IMR-90 (cell line): ENCODE measurements around the gene PLEKHB2. TPM values are rescaled to one million over a fixed set of nuclear protein-coding genes. Genes with fewer than 3 reads are reported as not detected.
"Not testable (repeated sequence)": the region's sequence is repeated elsewhere in the genome, so short reads cannot be mapped to it uniquely, and the experiment has no call there.

ENCODE experiments used
- ATAC-seq: fragments of 200-7000 bp; cut with Tn5 transposase; 2 replicates; pipeline ENCODE4 v1.9.1; 2020; ENCODE audit warnings: low read depth, mild to moderate bottlenecking, moderate library complexity
- BruUV-seq: library from RNA; stranded (reverse); fragments of 400-500 nt; replicated peaks from 2 replicates; lab custom pipeline; 2021; lab: Mats Ljungman, UMichigan
- CTCF ChIA-PET: fragments of 300-600 bp; formaldehyde crosslinking; extraction: SDS; loops from one replicate; lab custom pipeline; 2021; ENCODE audit warnings: antibody characterized with exemption; lab: Yijun Ruan, JAX
- POLR2A ChIA-PET: fragments of 300-600 bp; sonication (Branson Sonifier 250); formaldehyde crosslinking; loops from one replicate; lab custom pipeline; 2022; ENCODE audit warnings: antibody characterized with exemption; ENCODE audit not compliant: unreplicated experiment; lab: Charles Lee
- DNase-seq: peaks from one replicate; pipeline ENCODE4 v3.0.0; 2013
- H2AFZ ChIP-seq: replicated peaks from 2 replicates; pipeline ENCODE3; 2013; ENCODE audit warnings: low read length, mild to moderate bottlenecking; ENCODE audit not compliant: poor library complexity
- H2AK5ac ChIP-seq: 2 replicates; pipeline ENCODE4 v1.6.1; 2013; ENCODE audit warnings: low read depth, low read length, inconsistent platforms
- H2AK9ac ChIP-seq: replicated peaks from 2 replicates; pipeline ENCODE3; 2013; ENCODE audit warnings: mild to moderate bottlenecking, low read depth, low read length, moderate library complexity; ENCODE audit not compliant: poor library complexity
- H2BK120ac ChIP-seq: 2 replicates; pipeline ENCODE4 v1.6.1; 2013; ENCODE audit warnings: low read depth, low read length, inconsistent platforms
- H2BK15ac ChIP-seq: 3 replicates; pipeline ENCODE4 v1.6.1; 2013; ENCODE audit warnings: low read depth, low read length, inconsistent platforms
- H2BK20ac ChIP-seq: 2 replicates; pipeline ENCODE4 v1.6.1; 2013; ENCODE audit warnings: low read depth, mild to moderate bottlenecking, inconsistent platforms, low read length, moderate library complexity
- H2BK5ac ChIP-seq: 2 replicates; pipeline ENCODE4 v1.6.1; 2013; ENCODE audit warnings: mild to moderate bottlenecking, low read depth, low read length, inconsistent platforms; ENCODE audit not compliant: poor library complexity, severe bottlenecking
- H3K14ac ChIP-seq: replicated peaks from 2 replicates; pipeline ENCODE4 v1.6.1; 2013; ENCODE audit warnings: low read depth, low read length, inconsistent platforms
- H3K18ac ChIP-seq: 2 replicates; pipeline ENCODE4 v1.6.1; 2013; ENCODE audit warnings: low read depth, low read length, control low read depth
- H3K23ac ChIP-seq: 2 replicates; pipeline ENCODE4 v1.6.1; 2013; ENCODE audit warnings: low read depth, low read length, inconsistent platforms
- H3K27ac ChIP-seq: 2 replicates; pipeline ENCODE4 v1.5.1; 2013; ENCODE audit warnings: mild to moderate bottlenecking, control low read depth, low read length; ENCODE audit not compliant: insufficient read depth
- H3K27me3 ChIP-seq: 2 replicates; pipeline ENCODE4 v1.6.1; 2013; ENCODE audit warnings: low read length; ENCODE audit not compliant: control insufficient read depth, insufficient read depth
- H3K36me3 ChIP-seq: 2 replicates; pipeline ENCODE4 v1.6.1; 2013; ENCODE audit warnings: low read length, mixed read lengths; ENCODE audit not compliant: control insufficient read depth, insufficient read depth
- H3K4ac ChIP-seq: 2 replicates; pipeline ENCODE4 v1.6.1; 2013; ENCODE audit warnings: low read depth, low read length, inconsistent platforms
- H3K4me1 ChIP-seq: 2 replicates; pipeline ENCODE4 v1.6.1; 2013; ENCODE audit warnings: low read length, mixed read lengths; ENCODE audit not compliant: control insufficient read depth, insufficient read depth
- H3K4me2 ChIP-seq: 2 replicates; pipeline ENCODE4 v1.6.1; 2013; ENCODE audit warnings: low read depth, mild to moderate bottlenecking, control low read depth, low read length, moderate library complexity
- H3K4me3 ChIP-seq: 2 replicates; pipeline ENCODE4 v1.5.1; 2013; ENCODE audit warnings: low read depth, mild to moderate bottlenecking, control low read depth, low read length, moderate library complexity; ENCODE audit not compliant: insufficient read depth
- H3K56ac ChIP-seq: 2 replicates; pipeline ENCODE4 v1.6.1; 2013; ENCODE audit warnings: low read length, inconsistent platforms; ENCODE audit not compliant: insufficient read depth; ENCODE audit errors: extremely low read depth
- H3K79me1 ChIP-seq, 2 experiments: 2 replicates each; pipeline ENCODE4 v1.6.1; 2013; ENCODE audit warnings: low read length in 2 of 2, inconsistent platforms in 1 of 2, low read depth in 1 of 2
- H3K9ac ChIP-seq: 2 replicates; pipeline ENCODE4 v1.6.1; 2013; ENCODE audit warnings: low read depth, low read length, control low read depth
- H3K9me1 ChIP-seq: 2 replicates; pipeline ENCODE4 v1.6.1; 2013; ENCODE audit warnings: low read length, inconsistent platforms; ENCODE audit not compliant: insufficient read depth
- H3K9me3 ChIP-seq: 2 replicates; pipeline ENCODE4 v1.6.1; 2013; ENCODE audit warnings: low read length; ENCODE audit not compliant: control insufficient read depth, insufficient read depth
- H4K20me1 ChIP-seq: 2 replicates; pipeline ENCODE4 v1.6.1; 2013; ENCODE audit warnings: low read length, inconsistent platforms; ENCODE audit not compliant: insufficient read depth
- H4K5ac ChIP-seq: 2 replicates; pipeline ENCODE4 v1.6.1; 2013; ENCODE audit warnings: mild to moderate bottlenecking, low read depth, low read length, control low read depth
- H4K8ac ChIP-seq, 2 experiments: 2 replicates each; pipeline ENCODE4 v1.6.1; 2013; ENCODE audit warnings: low read depth in 2 of 2, low read length in 2 of 2, control low read depth in 1 of 2, inconsistent platforms in 1 of 2
- H4K91ac ChIP-seq: 2 replicates; pipeline ENCODE4 v1.6.1; 2013; ENCODE audit warnings: low read depth, low read length, inconsistent platforms; ENCODE audit not compliant: insufficient read depth
- MAFK ChIP-seq: IDR thresholded peaks from 2 replicates; pipeline ENCODE4 v1.6.1; 2012; ENCODE audit warnings: low read depth, low read length, improper control_type of control experiment
- WGBS, 2 experiments: methylation state at CpG; one replicate each; pipeline versions ENCODE4 v1.1.5 to v1.1.7; 2013; ENCODE audit warnings: missing lambda C conversion rate in 2 of 2; ENCODE audit not compliant: insufficient read length in 1 of 2; ENCODE audit errors: extremely low coverage in 2 of 2; 5-methylcytosine and 5-hydroxymethylcytosine counted together
- dilution Hi-C: fragments of 300-500 bp; cut with HindIII; formaldehyde crosslinking; loops from one replicate; pipeline ENCODE4 v1.14.3; 2018; ENCODE audit warnings: low sequenced_read_pairs; ENCODE audit not compliant: unreplicated experiment
- in situ Hi-C: fragments of 300-500 bp; cut with MboI; formaldehyde crosslinking; loops from 3 replicates; pipeline ENCODE4 v1.14.3; 2019; ENCODE audit warnings: low sequenced_read_pairs, inconsistent platforms, mixed read lengths
- intact Hi-C: fragments of 100-400 bp; cut with micrococcal nuclease; formaldehyde crosslinking; loops from 2 replicates; pipeline ENCODE4 v1.10.0; 2022
- polyA plus RNA-seq, 3 experiments: library from polyadenylated mRNA; depleted of rRNA; stranded (reverse); fragments of >200 nt; gene quantifications; 2 replicates each; pipeline ENCODE4 v1.2.3, GENCODE V29; 2012; ENCODE audit warnings: low replicate concordance in 1 of 3
- total RNA-seq: library from RNA; depleted of rRNA; stranded (reverse); fragments of >200 nt; gene quantifications from 2 replicates; pipeline ENCODE4 v1.2.3, GENCODE V29; 2012
- TF ChIP-seq, protein P1 (sequence below): conservative IDR thresholded peaks from 2 replicates; pipeline ENCODE4 v1.5.1; 2012; ENCODE audit warnings: mild to moderate bottlenecking, low read depth, low read length, improper control_type of control experiment

Gene PLEKHB2
- total and polyA plus RNA-seq, 2 of the 4 experiments (the other 2 are of a cell fraction): 62.9 to 82.1 TPM

DNA sequence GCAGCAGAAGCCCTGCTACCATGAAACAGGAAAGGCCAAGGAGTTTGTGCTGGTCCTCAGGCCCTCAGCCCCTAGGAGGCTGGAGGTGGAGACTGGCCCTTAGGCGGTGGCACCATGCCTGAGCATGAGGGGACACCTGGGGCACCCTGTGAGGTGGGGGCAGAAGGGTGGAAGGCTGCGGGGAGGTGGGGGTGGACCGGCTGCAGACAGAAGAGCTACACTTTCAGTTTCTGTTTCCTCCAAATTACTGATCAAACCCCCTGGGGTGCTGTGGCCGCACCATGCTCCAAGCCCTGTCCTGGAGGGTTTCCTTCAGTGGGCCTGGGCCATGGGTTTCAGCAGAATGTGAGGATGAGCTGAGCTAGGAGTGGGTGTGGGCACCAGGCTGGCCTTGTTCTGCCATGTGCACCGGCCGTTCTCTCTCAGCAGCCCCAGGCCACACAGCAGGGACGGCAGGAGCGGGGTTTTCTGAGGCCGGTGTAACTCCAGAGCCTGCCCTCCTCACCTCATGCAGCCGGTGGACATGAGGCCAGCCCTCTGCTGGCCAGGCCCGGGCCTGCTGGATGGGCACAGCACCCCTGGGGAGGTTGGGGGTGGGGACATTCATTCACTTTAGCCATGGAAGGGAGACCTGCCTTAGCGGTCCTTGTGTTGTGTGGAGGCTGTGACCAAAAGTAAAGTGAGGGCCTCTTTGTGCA is 51.5 kb downstream of the PLEKHB2 start:
- Histone ChIP-seq H2BK5ac (no peak overlapping the region), H3K9me3 (no peaks in the 10 kb centered on the region), H3K14ac (no peak overlapping the region), H4K91ac (no peak overlapping the region), H3K27ac (no peak overlapping the region), H3K23ac (no peak overlapping the region), H2BK15ac (no peak overlapping the region), H4K5ac (no peak overlapping the region), H4K20me1 (no peaks in the 10 kb centered on the region), H2BK120ac (no peak overlapping the region), H3K27me3 (no peaks in the 10 kb centered on the region; the same call in 1 of the 2 replicates), H3K56ac (no peak overlapping the region), H3K36me3 (no peaks in the 10 kb centered on the region), H4K8ac (no peak overlapping the region), H3K4ac (no peak overlapping the region), H3K18ac (no peak overlapping the region), H2BK20ac (no peak overlapping the region), H3K79me1 (no peaks in the 10 kb centered on the region), H3K9ac (no peak overlapping the region), H2AK9ac (no peak overlapping the region), H2AFZ (peak overlapping the region; percentile 8), H3K4me1 (no peaks in the 10 kb centered on the region), H3K4me2 (no peak overlapping the region), H3K9me1 (no peaks in the 10 kb centered on the region), H2AK5ac (no peak overlapping the region), H3K4me3 (no peak overlapping the region)
- TF ChIP-seq, protein P1, sequence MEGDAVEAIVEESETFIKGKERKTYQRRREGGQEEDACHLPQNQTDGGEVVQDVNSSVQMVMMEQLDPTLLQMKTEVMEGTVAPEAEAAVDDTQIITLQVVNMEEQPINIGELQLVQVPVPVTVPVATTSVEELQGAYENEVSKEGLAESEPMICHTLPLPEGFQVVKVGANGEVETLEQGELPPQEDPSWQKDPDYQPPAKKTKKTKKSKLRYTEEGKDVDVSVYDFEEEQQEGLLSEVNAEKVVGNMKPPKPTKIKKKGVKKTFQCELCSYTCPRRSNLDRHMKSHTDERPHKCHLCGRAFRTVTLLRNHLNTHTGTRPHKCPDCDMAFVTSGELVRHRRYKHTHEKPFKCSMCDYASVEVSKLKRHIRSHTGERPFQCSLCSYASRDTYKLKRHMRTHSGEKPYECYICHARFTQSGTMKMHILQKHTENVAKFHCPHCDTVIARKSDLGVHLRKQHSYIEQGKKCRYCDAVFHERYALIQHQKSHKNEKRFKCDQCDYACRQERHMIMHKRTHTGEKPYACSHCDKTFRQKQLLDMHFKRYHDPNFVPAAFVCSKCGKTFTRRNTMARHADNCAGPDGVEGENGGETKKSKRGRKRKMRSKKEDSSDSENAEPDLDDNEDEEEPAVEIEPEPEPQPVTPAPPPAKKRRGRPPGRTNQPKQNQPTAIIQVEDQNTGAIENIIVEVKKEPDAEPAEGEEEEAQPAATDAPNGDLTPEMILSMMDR: 0 out of 2 replicates have a peak, but pooled peaks have one; percentile 16
- TF ChIP-seq MAFK: no peak
- BruUV-seq: no TSS peak
- POLR2A ChIA-PET: no interaction called here
- in situ Hi-C loops: loop anchor here (25.0 kb wide), 1 partner anchor 181 kb away; no protein-coding TSS in a partner anchor
- dilution Hi-C loops: no loop called here
- 100% methylated on average over 1 of the region's 12 CpGs; no CpG with 5 or more reads in 1 of the 2 experiments for WGBS, 2 experiments
- CTCF ChIA-PET: no interaction called here
- intact Hi-C loops: no loop called here
- no peak for ATAC-seq
- DNase-seq: no peak

DNA sequence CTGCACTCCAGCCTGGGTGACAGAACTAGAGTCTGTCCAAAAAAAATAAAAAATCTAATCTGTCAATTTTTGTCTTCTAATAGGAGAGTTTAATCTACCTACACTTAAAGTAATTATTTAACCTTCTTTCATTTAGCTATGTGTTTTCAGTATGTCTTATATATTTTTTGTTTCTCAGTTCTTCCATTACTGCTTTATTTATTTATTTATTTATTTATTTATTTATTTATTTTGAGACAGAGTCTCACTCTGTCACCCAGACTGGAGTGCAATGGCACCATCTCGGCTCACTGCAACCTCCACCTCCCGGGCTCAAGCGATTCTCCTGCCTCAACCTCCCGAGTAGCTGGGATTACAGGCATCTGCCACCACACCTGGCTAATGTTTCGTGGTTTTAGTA is 60.4 kb downstream of the PLEKHB2 start:
- H4K8ac ChIP-seq, DNase-seq, H2BK120ac ChIP-seq, H2AK5ac ChIP-seq, POLR2A ChIA-PET, H3K79me1 ChIP-seq, H4K91ac ChIP-seq, H3K4me3 ChIP-seq, H3K4me2 ChIP-seq, H3K14ac ChIP-seq, H3K18ac ChIP-seq, H3K9ac ChIP-seq, H4K5ac ChIP-seq, H2AK9ac ChIP-seq, dilution Hi-C loops, H2BK5ac ChIP-seq, H3K27me3 ChIP-seq, H3K9me1 ChIP-seq, H3K36me3 ChIP-seq, H2BK20ac ChIP-seq, H2BK15ac ChIP-seq, H3K27ac ChIP-seq, H3K9me3 ChIP-seq, H3K4ac ChIP-seq, H3K4me1 ChIP-seq, BruUV-seq, ATAC-seq, H2AFZ ChIP-seq, intact Hi-C loops, H3K56ac ChIP-seq, H3K23ac ChIP-seq, H4K20me1 ChIP-seq: not testable (repeated sequence)
- in situ Hi-C loops: loop anchor here (25.0 kb wide), 1 partner anchor 172 kb away; no protein-coding TSS in a partner anchor
- CTCF ChIA-PET: interaction anchor here (1.0 kb wide), 1 partner anchor 636 kb away, joined by 4 read pairs; no protein-coding TSS in a partner anchor
- 83% methylated on average over 4 of the region's 5 CpGs; no CpG with 5 or more reads in 1 of the 2 experiments for WGBS, 2 experiments
